ENCODE results near the gene OPN1MW3. TPM values are rescaled to one million over a fixed set of nuclear protein-coding genes. Genes with fewer than 3 reads are reported as not detected.
A peak's percentile ranks its signal among the peaks of the same experiment; 100 is the strongest.

The OPN1MW3 gene
- total RNA-seq, 1 experiment from 2014 or later = not detected

DNA sequence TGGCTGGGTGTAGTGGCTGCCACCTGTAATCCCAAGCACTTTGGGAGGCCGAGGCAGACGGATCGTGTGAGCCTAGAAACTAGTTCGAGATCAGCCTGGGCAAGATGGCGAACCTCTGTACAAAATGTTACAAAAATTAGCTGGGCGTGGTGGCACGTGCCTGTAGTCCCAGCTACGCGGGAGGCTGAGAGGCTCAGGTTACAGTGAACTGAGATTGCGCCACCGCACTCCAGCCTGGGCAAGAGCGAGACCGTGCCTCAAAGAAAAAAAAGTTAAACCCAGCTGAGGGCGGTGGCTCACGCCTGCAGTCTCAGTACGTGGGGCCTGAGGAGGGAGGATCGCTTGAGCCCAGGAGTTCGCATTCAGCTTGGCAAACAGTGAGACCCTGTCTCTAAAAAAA, 39.3 kb downstream of the OPN1MW3 start:
- Mint-ChIP-seq H3K4me3 (peak overlapping the region in 1 of 2 experiments; percentile 42; a peak in 2 of 5 replicates), H3K27me3 (ENCODE audit: low read depth) (no peaks in the 10 kb centered on the region; the same call in none of the 2 replicates), H3K4me1 (0 out of 4 replicates have a peak, but pooled peaks cover 0 to 2% of the 10 kb centered on the region in 2 experiments), H3K9me3 (peaks cover 46 to 60% of the 10 kb centered on the region in 2 experiments), H3K36me3 (ENCODE audit: insufficient read depth in 1 of 3, low read depth in 3 of 3) (peaks cover 4 to 7% (median 5%) of the 10 kb centered on the region in 3 experiments; a peak in 6 of 7 replicates), H3K27ac (no peak overlapping the region)
- H4K20me1 ChIP-seq (ENCODE audit: control insufficient read depth, insufficient read depth, insufficient read length) = no peaks in the 10 kb centered on the region
- H3K4ac ChIP-seq (ENCODE audit: low read depth, low read length) = no peak overlapping the region
- no peak overlapping the region for H2BK15ac ChIP-seq (ENCODE audit: low read depth, low read length)
- no peak overlapping the region for H3K27ac ChIP-seq (ENCODE audit: insufficient read length, low read depth, low read length)
- no peak overlapping the region for H3K56ac ChIP-seq (ENCODE audit: insufficient read length, low read depth, low read length)
- no peak overlapping the region for H3K14ac ChIP-seq (ENCODE audit: insufficient read depth, low read length)
- no peak overlapping the region for H3K9ac ChIP-seq (ENCODE audit: extremely low read depth, insufficient read length, low read length)
- H3T11ph ChIP-seq (ENCODE audit: low read length) = no peak overlapping the region
- no peak overlapping the region for H2AFZ ChIP-seq (ENCODE audit: low read length)
- H2BK12ac ChIP-seq (ENCODE audit: insufficient read length, low read depth, low read length) = no peak overlapping the region
- TF ChIP-seq, protein P1, sequence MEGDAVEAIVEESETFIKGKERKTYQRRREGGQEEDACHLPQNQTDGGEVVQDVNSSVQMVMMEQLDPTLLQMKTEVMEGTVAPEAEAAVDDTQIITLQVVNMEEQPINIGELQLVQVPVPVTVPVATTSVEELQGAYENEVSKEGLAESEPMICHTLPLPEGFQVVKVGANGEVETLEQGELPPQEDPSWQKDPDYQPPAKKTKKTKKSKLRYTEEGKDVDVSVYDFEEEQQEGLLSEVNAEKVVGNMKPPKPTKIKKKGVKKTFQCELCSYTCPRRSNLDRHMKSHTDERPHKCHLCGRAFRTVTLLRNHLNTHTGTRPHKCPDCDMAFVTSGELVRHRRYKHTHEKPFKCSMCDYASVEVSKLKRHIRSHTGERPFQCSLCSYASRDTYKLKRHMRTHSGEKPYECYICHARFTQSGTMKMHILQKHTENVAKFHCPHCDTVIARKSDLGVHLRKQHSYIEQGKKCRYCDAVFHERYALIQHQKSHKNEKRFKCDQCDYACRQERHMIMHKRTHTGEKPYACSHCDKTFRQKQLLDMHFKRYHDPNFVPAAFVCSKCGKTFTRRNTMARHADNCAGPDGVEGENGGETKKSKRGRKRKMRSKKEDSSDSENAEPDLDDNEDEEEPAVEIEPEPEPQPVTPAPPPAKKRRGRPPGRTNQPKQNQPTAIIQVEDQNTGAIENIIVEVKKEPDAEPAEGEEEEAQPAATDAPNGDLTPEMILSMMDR (conservative IDR thresholded peaks at IDR 0.05) = no peak
- no peaks in the 10 kb centered on the region for H3K79me2 ChIP-seq (ENCODE audit: insufficient read depth, low read length)
- H2BK5ac ChIP-seq (ENCODE audit: insufficient read length, low read length) = no peak overlapping the region
- H2BK20ac ChIP-seq (ENCODE audit: low read depth, low read length, poor library complexity, severe bottlenecking) = no peak overlapping the region
- no CpG with 5 or more reads among the region's 18 CpGs for WGBS (ENCODE audit: extremely low coverage, insufficient read length, low lambda C conversion rate)
- DNase-seq = no peak
- H4K5ac ChIP-seq (ENCODE audit: insufficient read length, low read depth, low read length) = no peak overlapping the region
- H3K27me3 ChIP-seq (ENCODE audit: insufficient read depth, low read length) = no peaks in the 10 kb centered on the region
- no peak overlapping the region for H2BK120ac ChIP-seq (ENCODE audit: low read depth, low read length, poor library complexity, severe bottlenecking)
- H3K9me3 ChIP-seq (ENCODE audit: control insufficient read depth, low read depth, low read length) = peaks cover 6% of the 10 kb centered on the region
- no peak overlapping the region for H4K91ac ChIP-seq (ENCODE audit: insufficient read length, low read depth, low read length)
- no peak overlapping the region for H4K8ac ChIP-seq (replicated peaks; ENCODE audit: insufficient read length, low read depth, low read length)
- no peaks in the 10 kb centered on the region for H3K23me2 ChIP-seq (ENCODE audit: insufficient read length, low read depth, low read length, poor library complexity, severe bottlenecking)
- H3K79me1 ChIP-seq (ENCODE audit: insufficient read depth, low read depth, low read length, poor library complexity, severe bottlenecking) = no peaks in the 10 kb centered on the region
- no peak overlapping the region for H3K23ac ChIP-seq (ENCODE audit: insufficient read length, low read depth, low read length)
- H2AK5ac ChIP-seq (ENCODE audit: insufficient read length, low read length) = no peak overlapping the region
- H3K4me1 ChIP-seq (ENCODE audit: insufficient read depth, low read length) = no peaks in the 10 kb centered on the region
- no peak overlapping the region for H3K18ac ChIP-seq (ENCODE audit: insufficient read length, low read depth, low read length)
- no peak overlapping the region for H3K4me2 ChIP-seq (ENCODE audit: insufficient read depth, insufficient read length, low read length)
